HG03521 (cell line): ENCODE results near the gene UNC45B.
"Not testable (repeated sequence)": the region's sequence is repeated elsewhere in the genome, so short reads cannot be mapped to it uniquely, and the experiment has no call there.

Source experiments
- ATAC-seq: cut with Tn5 transposase; IDR thresholded peaks from one replicate; pipeline ENCODE4 v1.9.1; 2021; ENCODE audit warnings: mild to moderate bottlenecking, moderate library complexity; ENCODE audit not compliant: unreplicated experiment

The UNC45B gene

GRCh38 chr17:35169835-35170363 lies 22.3 kb downstream of the UNC45B start:
- ATAC-seq = no peak

DNA sequence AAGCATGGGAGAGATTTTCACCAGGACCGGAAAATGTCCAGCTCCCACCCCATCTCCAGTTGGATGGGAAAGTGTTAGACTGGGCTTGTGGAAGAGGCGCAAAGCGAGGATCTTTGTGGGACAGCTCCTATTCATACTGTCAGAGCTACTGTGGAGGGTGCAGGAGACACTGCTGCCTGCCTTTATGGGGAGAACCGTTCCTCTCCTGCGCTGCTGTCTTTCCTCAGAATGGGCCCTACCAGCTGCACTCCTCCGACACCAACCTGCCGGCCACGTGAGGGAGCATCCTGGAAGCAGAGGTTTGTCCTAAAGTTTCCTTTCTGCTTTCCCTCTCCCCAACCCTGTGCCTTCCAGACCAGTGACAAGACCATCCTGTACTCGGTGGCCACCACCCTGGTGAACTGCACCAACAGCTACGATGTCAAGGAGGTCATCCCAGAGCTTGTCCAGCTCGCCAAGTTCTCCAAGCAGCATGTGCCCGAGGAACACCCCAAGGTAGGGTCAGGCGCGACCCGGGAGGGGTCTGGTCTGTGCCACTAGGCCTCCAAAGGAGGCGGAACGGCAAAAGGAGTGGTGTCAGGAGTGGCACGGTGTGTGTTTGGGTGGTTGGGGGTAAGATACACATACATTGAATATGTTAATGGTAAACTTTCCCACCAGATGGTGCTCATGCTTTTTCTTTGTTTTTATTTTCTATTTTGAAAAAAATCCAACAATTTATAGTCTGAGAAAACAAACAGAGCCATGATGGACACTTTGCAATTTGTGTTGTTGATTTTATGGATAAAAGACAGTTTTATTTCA lies 23.6 kb downstream of the UNC45B start:
- ATAC-seq = no peak

GRCh38 chr17:35171834-35172233 lies 24.2 kb downstream of the UNC45B start:
- no peak for ATAC-seq

DNA sequence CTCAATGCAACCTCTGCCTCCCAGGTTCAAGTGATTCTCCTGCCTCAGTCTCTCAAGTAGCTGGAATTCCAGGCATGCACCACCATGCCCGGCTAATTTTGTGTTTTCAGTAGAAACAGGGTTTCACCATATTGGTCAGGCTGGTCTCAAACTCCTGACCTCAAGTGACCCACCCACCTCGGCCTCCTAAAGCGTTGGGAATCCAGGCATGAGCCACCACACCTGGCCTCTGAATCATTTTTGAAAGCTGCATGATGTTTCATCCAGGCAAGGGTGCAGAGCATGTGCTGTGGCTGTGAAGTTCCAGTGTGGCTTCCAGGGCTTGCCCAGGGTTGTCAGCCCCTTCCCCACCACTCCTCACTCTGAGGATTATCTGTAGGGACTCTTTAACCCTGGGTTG lies 24.7 kb downstream of the UNC45B start:
- not testable (repeated sequence) for ATAC-seq

DNA sequence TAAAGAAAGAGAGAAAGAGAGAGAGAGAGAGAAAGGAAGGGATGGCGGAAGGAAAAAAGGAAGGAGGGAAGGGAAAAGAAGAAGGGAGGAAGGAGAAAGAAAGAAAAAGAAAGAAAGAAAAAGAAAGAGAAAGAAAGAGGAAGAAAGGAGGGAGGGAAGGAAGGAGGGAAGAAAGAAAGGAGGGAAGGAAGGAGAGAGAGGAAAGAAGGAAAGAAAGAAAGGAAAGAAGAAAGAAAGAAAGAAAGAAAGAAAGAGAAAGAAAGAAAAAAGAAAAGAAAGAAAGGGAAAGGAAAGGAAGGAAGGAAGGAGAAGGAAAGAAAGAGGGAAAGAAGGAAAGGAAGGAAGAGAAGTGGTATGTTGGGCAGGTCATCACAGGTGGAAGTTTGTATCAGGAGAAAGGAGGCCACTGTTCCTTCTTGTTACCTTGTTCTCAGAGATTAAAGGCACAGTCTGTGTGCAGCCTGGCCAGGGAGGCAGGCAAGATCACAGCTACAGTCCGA lies 27.3 kb downstream of the UNC45B start:
- ATAC-seq = no peak

GRCh38 chr17:35175638-35176415 lies 28.2 kb downstream of the UNC45B start:
- ATAC-seq = no peak

GRCh38 chr17:35176897-35177296 lies 29.3 kb downstream of the UNC45B start:
- no peak for ATAC-seq

DNA sequence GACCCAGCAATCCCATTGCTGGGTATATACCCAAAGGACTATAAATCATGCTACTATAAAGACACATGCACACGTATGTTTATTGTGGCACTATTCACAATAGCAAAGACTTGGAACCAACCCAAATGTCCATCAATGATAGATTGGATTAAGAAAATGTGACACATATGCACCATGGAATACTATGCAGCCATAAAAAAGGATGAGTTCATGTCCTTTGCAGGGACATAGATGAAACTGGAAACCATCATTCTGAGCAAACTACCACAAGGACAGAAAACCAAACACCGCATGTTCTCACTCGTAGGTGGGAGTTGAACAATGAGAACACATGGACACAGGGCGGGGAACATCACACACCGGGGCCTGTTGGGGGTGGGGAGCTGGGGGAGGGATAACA lies 31.8 kb downstream of the UNC45B start:
- not testable (repeated sequence) for ATAC-seq

DNA sequence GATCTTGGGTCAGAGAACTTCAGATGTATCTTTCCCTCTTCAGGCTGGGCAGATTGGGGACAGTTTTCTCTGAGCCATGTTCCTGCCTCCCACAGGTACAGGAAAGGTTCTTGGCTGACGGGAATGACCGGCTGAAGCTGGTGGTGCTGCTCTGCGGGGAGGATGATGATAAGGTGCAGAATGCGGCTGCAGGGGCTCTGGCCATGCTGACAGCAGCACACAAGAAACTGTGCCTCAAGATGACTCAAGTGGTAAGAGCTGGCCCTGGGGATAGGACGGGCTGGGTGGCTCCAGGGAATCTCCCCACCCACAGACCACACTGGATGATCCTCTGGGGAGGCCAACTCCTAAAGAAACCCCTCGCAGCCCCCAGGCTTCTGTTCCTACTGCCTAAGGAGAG lies 35.7 kb downstream of the UNC45B start:
- no peak for ATAC-seq

DNA sequence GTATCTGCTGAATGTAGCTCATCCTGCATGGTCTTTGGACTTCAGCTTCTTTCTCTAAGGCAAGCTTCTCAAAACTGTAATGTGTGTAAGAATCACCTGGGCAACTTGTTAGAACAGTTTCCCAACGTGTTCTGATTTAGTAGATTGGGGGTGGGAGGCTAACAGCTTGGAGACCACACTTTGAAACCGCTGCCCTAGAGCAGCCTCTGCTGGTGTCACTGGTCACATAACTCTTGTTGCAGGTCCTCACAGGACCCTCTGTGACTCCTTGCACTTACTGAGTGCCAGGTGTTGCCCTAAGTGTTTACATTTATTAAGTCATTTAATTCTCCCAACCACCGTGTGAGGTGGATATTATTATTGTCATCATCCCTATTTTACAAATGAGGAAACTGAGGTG lies 36.7 kb downstream of the UNC45B start:
- no peak for ATAC-seq

GRCh38 chr17:35185849-35186248 lies 38.2 kb downstream of the UNC45B start:
- ATAC-seq = no peak

- ATAC-seq = no peak
Measured at GRCh38 chr17:35187481-35187880, 39.9 kb downstream of the UNC45B start.

- no peak for ATAC-seq
Measured at GRCh38 chr17:35188111-35188510, 40.5 kb downstream of the UNC45B start.

DNA sequence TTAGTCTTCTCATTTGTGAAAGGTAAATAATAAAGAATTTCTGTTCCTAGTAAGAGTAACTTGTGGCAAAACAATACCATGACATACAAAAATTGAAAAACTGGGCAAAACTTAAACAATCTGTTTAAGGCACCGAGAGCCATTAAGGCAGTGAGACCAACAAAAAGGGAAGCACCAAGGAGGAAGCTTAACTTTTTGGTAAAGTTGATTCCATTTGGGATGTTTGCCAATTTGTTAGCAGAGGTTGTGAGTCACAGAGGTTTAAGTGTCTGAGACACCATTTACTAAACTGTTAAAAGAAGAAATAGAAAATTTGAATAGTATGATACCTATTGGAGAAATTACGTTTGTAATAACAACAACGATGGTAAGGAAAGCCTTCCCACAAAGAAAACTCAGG lies 41.7 kb downstream of the UNC45B start:
- ATAC-seq = no peak

GRCh38 chr17:35191001-35191695 lies 43.5 kb downstream of the UNC45B start:
- no peak for ATAC-seq

DNA sequence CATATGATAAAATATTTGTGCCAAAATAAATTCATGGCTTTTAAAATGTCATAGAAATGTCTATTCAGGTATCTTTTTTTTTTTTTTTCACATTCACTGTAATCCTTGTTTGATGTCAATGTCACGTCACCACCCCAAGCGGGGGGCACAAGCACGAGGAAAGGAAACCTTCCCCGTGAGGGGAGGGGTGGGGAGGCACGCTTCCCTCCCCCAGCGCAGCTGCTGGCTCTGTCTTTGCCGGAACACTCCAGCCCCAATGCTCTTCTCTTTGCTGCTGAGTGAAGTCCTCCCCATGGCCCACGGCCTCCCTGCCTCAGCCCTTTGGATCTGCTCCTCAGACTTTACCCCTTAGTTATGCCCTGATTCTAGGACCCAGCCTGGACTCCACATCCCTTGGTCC lies 45.1 kb downstream of the UNC45B start:
- ATAC-seq = no peak

DNA sequence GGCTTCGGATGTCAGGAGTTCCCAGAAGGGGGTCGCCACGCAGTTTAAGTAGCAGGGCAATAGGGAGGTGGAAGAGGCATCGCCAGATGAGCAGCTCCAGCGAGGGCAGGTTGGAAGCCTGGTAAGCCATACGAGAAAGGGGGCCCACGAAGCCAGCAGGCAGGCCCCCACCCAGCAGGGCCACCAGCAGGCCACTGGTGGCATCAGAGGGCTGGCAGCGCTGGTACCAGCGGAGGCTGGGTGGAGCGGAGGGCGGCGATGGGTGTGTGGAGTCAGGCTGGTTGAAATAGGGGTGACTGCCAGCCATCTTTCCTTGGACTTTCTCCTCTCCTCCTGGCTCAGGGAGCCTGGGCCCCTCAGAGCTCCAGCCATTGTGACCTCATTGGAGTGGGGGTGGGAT lies 46.4 kb downstream of the UNC45B start, which contains the start of gene SLC35G3:
SLC35G3 (minus strand) TSS at position 393 of the 400 bp plus-strand sequence; CDS start at position 307, 86 bp downstream.
- ATAC-seq = not testable (repeated sequence)

- ATAC-seq = not testable (repeated sequence)
Measured at GRCh38 chr17:35195062-35195461, 47.4 kb downstream of the UNC45B start.

DNA sequence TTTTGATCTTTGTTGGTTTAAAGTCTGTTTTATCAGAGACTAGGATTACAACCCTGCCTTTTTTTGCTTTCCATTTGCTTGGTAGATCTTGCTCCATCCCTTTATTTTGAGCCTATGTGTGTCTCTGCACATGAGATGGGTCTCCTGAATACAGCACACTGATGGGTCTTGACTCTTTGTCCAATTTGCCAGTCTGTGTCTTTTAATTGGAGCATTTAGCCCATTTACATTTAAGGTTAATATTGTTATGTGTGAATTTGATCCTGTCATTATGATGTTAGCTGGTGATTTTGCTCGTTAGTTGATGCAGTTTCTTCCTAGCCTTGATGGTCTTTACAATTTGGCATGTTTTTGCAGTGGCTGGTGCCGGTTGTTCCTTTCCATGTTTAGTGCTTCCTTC lies 55.0 kb downstream of the UNC45B start:
- not testable (repeated sequence) for ATAC-seq

DNA sequence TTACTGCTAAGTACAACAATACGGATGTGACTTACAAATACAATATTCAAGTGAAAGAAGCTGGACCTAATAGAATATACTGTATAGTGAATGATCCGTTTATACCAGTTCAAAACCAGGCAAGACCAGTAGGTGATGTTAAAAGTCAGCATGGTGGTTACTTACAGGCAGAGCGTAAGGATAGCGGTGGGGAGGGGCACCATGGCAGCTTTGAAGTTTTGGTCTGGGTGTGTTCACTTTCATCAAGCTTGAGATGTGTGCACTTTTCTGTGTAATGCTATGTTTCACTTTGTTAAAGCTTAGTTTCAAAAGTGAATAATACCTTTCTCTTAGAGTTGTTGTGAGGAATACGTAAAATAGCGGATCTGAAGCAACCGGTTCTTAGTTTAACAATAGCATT lies 63.1 kb downstream of the UNC45B start:
- ATAC-seq = no peak

DNA sequence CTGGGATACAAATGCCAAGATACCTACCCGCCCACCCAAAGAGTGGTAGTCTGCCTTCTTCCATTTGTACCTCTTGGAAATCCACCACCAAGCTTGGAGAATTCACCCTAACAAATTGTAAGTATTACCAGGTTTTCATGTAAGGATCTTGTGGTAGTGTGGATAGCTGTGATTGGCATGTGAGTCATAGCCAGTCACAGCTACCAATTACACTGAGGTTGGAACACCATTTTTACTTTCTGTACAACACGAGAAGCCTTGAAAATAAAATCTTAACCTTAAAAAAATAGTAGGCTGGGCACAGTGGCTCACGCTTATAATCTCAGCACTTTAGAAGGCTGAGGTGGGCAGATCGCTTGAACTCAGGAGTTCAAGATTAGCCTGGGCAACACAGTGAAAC lies 65.1 kb downstream of the UNC45B start:
- no peak for ATAC-seq
